ENCODE results near the gene GPC6.

GPC6 gene

DNA sequence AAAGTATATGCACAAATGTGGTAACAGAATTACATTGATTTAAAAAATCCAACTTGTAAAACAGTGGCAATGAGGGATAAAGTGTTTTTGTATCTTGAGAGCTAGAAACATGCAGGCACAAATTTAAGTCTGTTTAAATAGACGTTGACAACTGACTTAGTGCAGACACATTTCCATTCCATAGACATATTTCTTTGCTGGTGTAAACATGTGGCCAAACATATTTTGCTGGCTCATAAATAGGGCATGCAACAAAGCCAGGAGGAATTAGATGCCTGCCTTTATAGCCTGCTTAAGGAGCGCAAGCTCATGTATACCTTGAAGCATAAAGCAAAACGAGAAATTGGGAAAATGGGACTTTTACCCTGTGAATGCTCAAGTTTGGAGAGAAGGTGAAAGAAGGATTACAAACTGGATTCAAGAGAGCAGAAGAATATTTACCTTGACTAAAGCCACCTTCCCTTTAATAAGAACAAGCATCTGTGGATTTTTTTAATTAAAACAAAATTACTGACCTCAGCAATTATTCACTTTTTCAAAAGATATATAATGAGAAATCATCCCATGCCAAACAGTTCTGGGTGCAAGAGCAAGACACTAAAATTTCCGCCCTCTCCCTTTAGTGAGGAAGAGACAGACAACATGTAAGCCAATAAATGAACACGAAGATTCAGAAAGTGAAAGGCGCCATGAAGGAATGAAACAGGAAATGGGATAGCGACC, 1181.9 kb downstream of the GPC6 start:
- no peak for TF ChIP-seq SALL2 (tag by site-specific recombination; IDR thresholded peaks at IDR 0.05; ENCODE audit: borderline replicate concordance)
- TF ChIP-seq, protein P1, sequence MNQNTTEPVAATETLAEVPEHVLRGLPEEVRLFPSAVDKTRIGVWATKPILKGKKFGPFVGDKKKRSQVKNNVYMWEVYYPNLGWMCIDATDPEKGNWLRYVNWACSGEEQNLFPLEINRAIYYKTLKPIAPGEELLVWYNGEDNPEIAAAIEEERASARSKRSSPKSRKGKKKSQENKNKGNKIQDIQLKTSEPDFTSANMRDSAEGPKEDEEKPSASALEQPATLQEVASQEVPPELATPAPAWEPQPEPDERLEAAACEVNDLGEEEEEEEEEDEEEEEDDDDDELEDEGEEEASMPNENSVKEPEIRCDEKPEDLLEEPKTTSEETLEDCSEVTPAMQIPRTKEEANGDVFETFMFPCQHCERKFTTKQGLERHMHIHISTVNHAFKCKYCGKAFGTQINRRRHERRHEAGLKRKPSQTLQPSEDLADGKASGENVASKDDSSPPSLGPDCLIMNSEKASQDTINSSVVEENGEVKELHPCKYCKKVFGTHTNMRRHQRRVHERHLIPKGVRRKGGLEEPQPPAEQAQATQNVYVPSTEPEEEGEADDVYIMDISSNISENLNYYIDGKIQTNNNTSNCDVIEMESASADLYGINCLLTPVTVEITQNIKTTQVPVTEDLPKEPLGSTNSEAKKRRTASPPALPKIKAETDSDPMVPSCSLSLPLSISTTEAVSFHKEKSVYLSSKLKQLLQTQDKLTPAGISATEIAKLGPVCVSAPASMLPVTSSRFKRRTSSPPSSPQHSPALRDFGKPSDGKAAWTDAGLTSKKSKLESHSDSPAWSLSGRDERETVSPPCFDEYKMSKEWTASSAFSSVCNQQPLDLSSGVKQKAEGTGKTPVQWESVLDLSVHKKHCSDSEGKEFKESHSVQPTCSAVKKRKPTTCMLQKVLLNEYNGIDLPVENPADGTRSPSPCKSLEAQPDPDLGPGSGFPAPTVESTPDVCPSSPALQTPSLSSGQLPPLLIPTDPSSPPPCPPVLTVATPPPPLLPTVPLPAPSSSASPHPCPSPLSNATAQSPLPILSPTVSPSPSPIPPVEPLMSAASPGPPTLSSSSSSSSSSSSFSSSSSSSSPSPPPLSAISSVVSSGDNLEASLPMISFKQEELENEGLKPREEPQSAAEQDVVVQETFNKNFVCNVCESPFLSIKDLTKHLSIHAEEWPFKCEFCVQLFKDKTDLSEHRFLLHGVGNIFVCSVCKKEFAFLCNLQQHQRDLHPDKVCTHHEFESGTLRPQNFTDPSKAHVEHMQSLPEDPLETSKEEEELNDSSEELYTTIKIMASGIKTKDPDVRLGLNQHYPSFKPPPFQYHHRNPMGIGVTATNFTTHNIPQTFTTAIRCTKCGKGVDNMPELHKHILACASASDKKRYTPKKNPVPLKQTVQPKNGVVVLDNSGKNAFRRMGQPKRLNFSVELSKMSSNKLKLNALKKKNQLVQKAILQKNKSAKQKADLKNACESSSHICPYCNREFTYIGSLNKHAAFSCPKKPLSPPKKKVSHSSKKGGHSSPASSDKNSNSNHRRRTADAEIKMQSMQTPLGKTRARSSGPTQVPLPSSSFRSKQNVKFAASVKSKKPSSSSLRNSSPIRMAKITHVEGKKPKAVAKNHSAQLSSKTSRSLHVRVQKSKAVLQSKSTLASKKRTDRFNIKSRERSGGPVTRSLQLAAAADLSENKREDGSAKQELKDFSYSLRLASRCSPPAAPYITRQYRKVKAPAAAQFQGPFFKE (tag by site-specific recombination; IDR thresholded peaks at IDR 0.05; ENCODE audit: borderline replicate concordance) = no peak
- no peak for TF ChIP-seq ZNF791 (tag by site-specific recombination; IDR thresholded peaks at IDR 0.05)
- no peak for TF ChIP-seq SP7 (tag by site-specific recombination; IDR thresholded peaks at IDR 0.05)
- no peak for TF ChIP-seq ZNF239 (tag by site-specific recombination; IDR thresholded peaks at IDR 0.05)
- TF ChIP-seq, protein P2, sequence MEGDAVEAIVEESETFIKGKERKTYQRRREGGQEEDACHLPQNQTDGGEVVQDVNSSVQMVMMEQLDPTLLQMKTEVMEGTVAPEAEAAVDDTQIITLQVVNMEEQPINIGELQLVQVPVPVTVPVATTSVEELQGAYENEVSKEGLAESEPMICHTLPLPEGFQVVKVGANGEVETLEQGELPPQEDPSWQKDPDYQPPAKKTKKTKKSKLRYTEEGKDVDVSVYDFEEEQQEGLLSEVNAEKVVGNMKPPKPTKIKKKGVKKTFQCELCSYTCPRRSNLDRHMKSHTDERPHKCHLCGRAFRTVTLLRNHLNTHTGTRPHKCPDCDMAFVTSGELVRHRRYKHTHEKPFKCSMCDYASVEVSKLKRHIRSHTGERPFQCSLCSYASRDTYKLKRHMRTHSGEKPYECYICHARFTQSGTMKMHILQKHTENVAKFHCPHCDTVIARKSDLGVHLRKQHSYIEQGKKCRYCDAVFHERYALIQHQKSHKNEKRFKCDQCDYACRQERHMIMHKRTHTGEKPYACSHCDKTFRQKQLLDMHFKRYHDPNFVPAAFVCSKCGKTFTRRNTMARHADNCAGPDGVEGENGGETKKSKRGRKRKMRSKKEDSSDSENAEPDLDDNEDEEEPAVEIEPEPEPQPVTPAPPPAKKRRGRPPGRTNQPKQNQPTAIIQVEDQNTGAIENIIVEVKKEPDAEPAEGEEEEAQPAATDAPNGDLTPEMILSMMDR (tag by site-specific recombination; IDR thresholded peaks at IDR 0.05) = no peak
- TF ChIP-seq ZNF571 (tag by site-specific recombination; IDR thresholded peaks at IDR 0.05) = no peak
- no peak for TF ChIP-seq KLF9 (tag by site-specific recombination; IDR thresholded peaks at IDR 0.05; ENCODE audit: low read depth)
- no peak for TF ChIP-seq BCL11B (tag by site-specific recombination; IDR thresholded peaks at IDR 0.05; ENCODE audit: low read depth)
- TF ChIP-seq, protein P3, sequence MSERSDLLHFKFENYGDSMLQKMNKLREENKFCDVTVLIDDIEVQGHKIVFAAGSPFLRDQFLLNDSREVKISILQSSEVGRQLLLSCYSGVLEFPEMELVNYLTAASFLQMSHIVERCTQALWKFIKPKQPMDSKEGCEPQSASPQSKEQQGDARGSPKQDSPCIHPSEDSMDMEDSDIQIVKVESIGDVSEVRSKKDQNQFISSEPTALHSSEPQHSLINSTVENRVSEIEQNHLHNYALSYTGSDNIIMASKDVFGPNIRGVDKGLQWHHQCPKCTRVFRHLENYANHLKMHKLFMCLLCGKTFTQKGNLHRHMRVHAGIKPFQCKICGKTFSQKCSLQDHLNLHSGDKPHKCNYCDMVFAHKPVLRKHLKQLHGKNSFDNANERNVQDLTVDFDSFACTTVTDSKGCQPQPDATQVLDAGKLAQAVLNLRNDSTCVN (tag by site-specific recombination; optimal IDR thresholded peaks at IDR 0.05) = no peak
- TF ChIP-seq ZNF664 (tag by site-specific recombination; IDR thresholded peaks at IDR 0.05) = no peak
- no peak for TF ChIP-seq TCF7L2 (IDR thresholded peaks at IDR 0.05; ENCODE audit: borderline replicate concordance, low read depth, low read length)
- TF ChIP-seq ZNF433 (tag by site-specific recombination; IDR thresholded peaks at IDR 0.05; ENCODE audit: low read depth) = no peak
- no peak for TF ChIP-seq ZNF521 (tag by site-specific recombination; IDR thresholded peaks at IDR 0.05)
- TF ChIP-seq ZNF629 (tag by site-specific recombination; IDR thresholded peaks at IDR 0.05) = no peak
- TF ChIP-seq ZNF48 (tag by site-specific recombination; IDR thresholded peaks at IDR 0.05) = no peak
- CTCF ChIA-PET = interaction anchor here (3.1 kb wide), 1 partner anchor 9 kb away, joined by 10 read pairs; no protein-coding TSS in a partner anchor
- Histone ChIP-seq H3K4me3 (ENCODE audit: low read depth, low read length) (no peak overlapping the region), H3K4me1 (ENCODE audit: control insufficient read depth, insufficient read depth, low read length) (no peaks in the 10 kb centered on the region), H3K27ac (ENCODE audit: extremely low read depth, low read depth, low read length) (no peak overlapping the region), H3K36me3 (ENCODE audit: control insufficient read depth in 2 of 2, insufficient read depth in 1 of 2, low read length in 2 of 2) (no peaks in the 10 kb centered on the region), H3K9me3 (ENCODE audit: control insufficient read depth, insufficient read depth, low read depth, low read length) (no peaks in the 10 kb centered on the region)
- POLR2A ChIA-PET = no interaction called here

DNA sequence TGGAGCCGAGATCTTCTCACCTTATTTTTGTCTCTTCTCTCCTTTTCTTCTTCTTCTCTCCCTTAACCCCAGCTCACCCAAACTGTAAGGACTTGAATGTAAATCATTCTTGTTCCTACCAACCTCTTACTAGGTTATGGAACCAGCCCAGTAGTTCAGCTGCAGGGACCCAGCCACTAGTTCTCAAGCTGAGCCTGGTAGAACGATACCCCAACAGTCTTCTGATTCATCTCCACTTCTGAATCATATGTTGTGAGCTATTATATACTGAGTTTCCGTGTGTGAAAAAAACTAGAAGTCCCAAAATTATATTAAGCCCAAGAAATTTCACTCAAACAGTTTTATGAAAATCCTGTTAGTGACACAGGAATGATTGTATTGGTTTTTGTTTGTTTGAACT, 1185.1 kb downstream of the GPC6 start:
- Histone ChIP-seq H3K36me3 (ENCODE audit: control insufficient read depth in 2 of 2, insufficient read depth in 1 of 2, low read length in 2 of 2) (no peaks in the 10 kb centered on the region), H3K4me1 (ENCODE audit: control insufficient read depth, insufficient read depth, low read length) (no peaks in the 10 kb centered on the region), H3K4me3 (ENCODE audit: low read depth, low read length) (no peak overlapping the region), H3K27ac (ENCODE audit: extremely low read depth, low read depth, low read length) (no peak overlapping the region), H3K9me3 (ENCODE audit: control insufficient read depth, insufficient read depth, low read depth, low read length) (no peaks in the 10 kb centered on the region)
- POLR2A ChIA-PET = no interaction called here
- CTCF ChIA-PET = no interaction called here
- TF ChIP-seq ZNF324 (tag by site-specific recombination; IDR thresholded peaks at IDR 0.05) = no peak
- no peak for TF ChIP-seq GLI4 (tag by site-specific recombination; IDR thresholded peaks at IDR 0.05)
- TF ChIP-seq, protein P4, sequence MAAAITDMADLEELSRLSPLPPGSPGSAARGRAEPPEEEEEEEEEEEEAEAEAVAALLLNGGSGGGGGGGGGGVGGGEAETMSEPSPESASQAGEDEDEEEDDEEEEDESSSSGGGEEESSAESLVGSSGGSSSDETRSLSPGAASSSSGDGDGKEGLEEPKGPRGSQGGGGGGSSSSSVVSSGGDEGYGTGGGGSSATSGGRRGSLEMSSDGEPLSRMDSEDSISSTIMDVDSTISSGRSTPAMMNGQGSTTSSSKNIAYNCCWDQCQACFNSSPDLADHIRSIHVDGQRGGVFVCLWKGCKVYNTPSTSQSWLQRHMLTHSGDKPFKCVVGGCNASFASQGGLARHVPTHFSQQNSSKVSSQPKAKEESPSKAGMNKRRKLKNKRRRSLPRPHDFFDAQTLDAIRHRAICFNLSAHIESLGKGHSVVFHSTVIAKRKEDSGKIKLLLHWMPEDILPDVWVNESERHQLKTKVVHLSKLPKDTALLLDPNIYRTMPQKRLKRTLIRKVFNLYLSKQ (tag by site-specific recombination; IDR thresholded peaks at IDR 0.05; ENCODE audit: borderline replicate concordance) = no peak
- TF ChIP-seq, protein P5, sequence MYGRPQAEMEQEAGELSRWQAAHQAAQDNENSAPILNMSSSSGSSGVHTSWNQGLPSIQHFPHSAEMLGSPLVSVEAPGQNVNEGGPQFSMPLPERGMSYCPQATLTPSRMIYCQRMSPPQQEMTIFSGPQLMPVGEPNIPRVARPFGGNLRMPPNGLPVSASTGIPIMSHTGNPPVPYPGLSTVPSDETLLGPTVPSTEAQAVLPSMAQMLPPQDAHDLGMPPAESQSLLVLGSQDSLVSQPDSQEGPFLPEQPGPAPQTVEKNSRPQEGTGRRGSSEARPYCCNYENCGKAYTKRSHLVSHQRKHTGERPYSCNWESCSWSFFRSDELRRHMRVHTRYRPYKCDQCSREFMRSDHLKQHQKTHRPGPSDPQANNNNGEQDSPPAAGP (tag by site-specific recombination; IDR thresholded peaks at IDR 0.05) = no peak
- no peak for TF ChIP-seq HOXA7 (CRISPR knock-in tag; IDR thresholded peaks at IDR 0.05; ENCODE audit: borderline replicate concordance)
